Mesenchymal stem cell (in vitro differentiated cells and primary cell): ENCODE measurements around the gene RAB7A.

Experiments
- DNase-seq: peaks from one replicate; pipeline ENCODE4 v3.0.0-alpha.2; 2013
- H2AFZ ChIP-seq: one replicate; pipeline ENCODE4 v1.6.1; 2013; ENCODE audit warnings: low read depth, mild to moderate bottlenecking, control low read depth, inconsistent platforms, low read length, moderate library complexity
- H2AK5ac ChIP-seq: 2 replicates; pipeline ENCODE4 v1.6.1; 2013; ENCODE audit warnings: low read length, moderate library complexity, mild to moderate bottlenecking, inconsistent platforms; ENCODE audit not compliant: severe bottlenecking
- H2BK120ac ChIP-seq: one replicate; pipeline ENCODE4 v1.6.1; 2013; ENCODE audit warnings: low read depth, mild to moderate bottlenecking, inconsistent platforms, low read length, moderate library complexity
- H2BK12ac ChIP-seq, 2 experiments: one replicate each; pipeline ENCODE4 v1.6.1; 2013; ENCODE audit warnings: inconsistent platforms in 2 of 2, low read length in 2 of 2, mild to moderate bottlenecking in 2 of 2, moderate library complexity in 2 of 2, control low read depth in 1 of 2
- H2BK15ac ChIP-seq: one replicate; pipeline ENCODE4 v1.6.1; 2013; ENCODE audit warnings: mild to moderate bottlenecking, low read depth, inconsistent platforms; ENCODE audit not compliant: poor library complexity, severe bottlenecking
- H2BK5ac ChIP-seq: 2 replicates; pipeline ENCODE4 v1.6.1; 2013; ENCODE audit warnings: low read depth, mild to moderate bottlenecking, low read length, control low read depth, inconsistent platforms; ENCODE audit not compliant: poor library complexity, severe bottlenecking
- H3K14ac ChIP-seq, 2 experiments: one replicate each; pipeline ENCODE4 v1.6.1; 2013; ENCODE audit warnings: inconsistent platforms in 2 of 2, low read length in 2 of 2, control low read depth in 1 of 2, mild to moderate bottlenecking in 1 of 2, moderate library complexity in 1 of 2
- H3K18ac ChIP-seq, 2 experiments: one replicate each; pipeline ENCODE4 v1.6.1; 2013; ENCODE audit warnings: inconsistent platforms in 2 of 2, low read length in 2 of 2, control low read depth in 1 of 2, low read depth in 1 of 2, mild to moderate bottlenecking in 1 of 2
- H3K23ac ChIP-seq, 2 experiments: one replicate each; pipeline ENCODE4 v1.6.1; 2013; ENCODE audit warnings: inconsistent platforms in 2 of 2, low read length in 2 of 2, mild to moderate bottlenecking in 2 of 2, moderate library complexity in 2 of 2, control low read depth in 1 of 2
- H3K27ac ChIP-seq: 2 replicates; pipeline ENCODE4 v1.5.1; 2013; ENCODE audit warnings: mild to moderate bottlenecking, moderate library complexity, low read length, control low read depth, inconsistent platforms; ENCODE audit not compliant: poor library complexity, severe bottlenecking
- H3K27me3 ChIP-seq, 2 experiments: 2 replicates each; pipeline versions ENCODE4 v1.6.1 to v1.7.0; 2013; ENCODE audit warnings: low read length in 2 of 2, mild to moderate bottlenecking in 2 of 2, moderate library complexity in 2 of 2, control low read depth in 1 of 2, inconsistent platforms in 1 of 2; ENCODE audit not compliant: control insufficient read depth in 1 of 2, insufficient read depth in 1 of 2
- H3K36me3 ChIP-seq, 2 experiments: 2 replicates each; pipeline versions ENCODE4 v1.6.1 to v1.7.0; 2013; ENCODE audit warnings: low read length in 2 of 2, control low read depth in 1 of 2, inconsistent platforms in 1 of 2, low read depth in 1 of 2, mild to moderate bottlenecking in 1 of 2; ENCODE audit not compliant: insufficient read depth in 2 of 2, control insufficient read depth in 1 of 2
- H3K4ac ChIP-seq, 2 experiments: one replicate each; pipeline ENCODE4 v1.6.1; 2013; ENCODE audit warnings: inconsistent platforms in 2 of 2, low read length in 2 of 2, mild to moderate bottlenecking in 2 of 2, moderate library complexity in 2 of 2, control low read depth in 1 of 2, low read depth in 1 of 2
- H3K4me1 ChIP-seq: 2 replicates; pipeline ENCODE4 v1.6.1; 2013; ENCODE audit warnings: low read depth, low read length, control low read depth; ENCODE audit not compliant: control insufficient read depth, insufficient read depth
- H3K4me2 ChIP-seq: 2 replicates; pipeline ENCODE4 v1.6.1; 2013; ENCODE audit warnings: low read length, mild to moderate bottlenecking, inconsistent platforms; ENCODE audit not compliant: poor library complexity, severe bottlenecking
- H3K4me3 ChIP-seq, 2 experiments: 2 replicates each; pipeline versions ENCODE4 v1.5.1 to v1.7.0; 2013; ENCODE audit warnings: low read length in 2 of 2, mild to moderate bottlenecking in 2 of 2, control low read depth in 1 of 2, low read depth in 1 of 2; ENCODE audit not compliant: insufficient read depth in 1 of 2
- H3K79me1 ChIP-seq: replicated peaks from 2 replicates; pipeline ENCODE4 v1.6.1; 2013; ENCODE audit warnings: mild to moderate bottlenecking, control low read depth, low read length, inconsistent platforms; ENCODE audit not compliant: poor library complexity, severe bottlenecking
- H3K9ac ChIP-seq: 2 replicates; pipeline ENCODE4 v1.7.0; 2013; ENCODE audit warnings: mild to moderate bottlenecking, low read length, moderate library complexity
- H3K9me3 ChIP-seq: 2 replicates; pipeline ENCODE4 v1.7.0; 2013; ENCODE audit warnings: mild to moderate bottlenecking, low read length; ENCODE audit not compliant: control insufficient read depth
- H4K8ac ChIP-seq: one replicate; pipeline ENCODE4 v1.6.1; 2013; ENCODE audit warnings: inconsistent platforms, mild to moderate bottlenecking, low read length, moderate library complexity
- H4K91ac ChIP-seq: one replicate; pipeline ENCODE4 v1.6.1; 2013; ENCODE audit warnings: mild to moderate bottlenecking, low read length, inconsistent platforms
- WGBS: methylation state at CpG from one replicate; pipeline ENCODE4 v1.1.7; 2013; ENCODE audit warnings: mixed read lengths; 5-methylcytosine and 5-hydroxymethylcytosine counted together

Gene RAB7A

DNA sequence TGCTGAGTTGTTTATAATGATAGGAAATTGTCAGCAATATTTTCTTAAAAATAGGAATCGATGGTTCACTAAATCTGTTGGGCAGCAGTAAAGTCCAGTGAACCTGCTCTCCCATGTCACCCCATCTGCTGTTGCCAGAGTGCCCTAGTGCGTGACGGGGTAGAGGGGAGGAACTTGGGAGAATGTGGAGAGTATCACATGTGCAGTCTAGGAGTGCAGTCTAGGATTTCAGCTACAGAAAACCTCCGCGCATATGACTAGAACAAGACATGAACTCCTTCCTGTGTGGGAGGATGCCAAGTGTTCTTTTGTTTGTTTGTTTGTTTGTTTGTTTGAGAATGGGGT is 78.8 kb downstream of the RAB7A start:
- Histone ChIP-seq H3K9me3 (no peaks in the 10 kb centered on the region), H3K23ac (no peak overlapping the region), H2AK5ac (no peak overlapping the region)

DNA sequence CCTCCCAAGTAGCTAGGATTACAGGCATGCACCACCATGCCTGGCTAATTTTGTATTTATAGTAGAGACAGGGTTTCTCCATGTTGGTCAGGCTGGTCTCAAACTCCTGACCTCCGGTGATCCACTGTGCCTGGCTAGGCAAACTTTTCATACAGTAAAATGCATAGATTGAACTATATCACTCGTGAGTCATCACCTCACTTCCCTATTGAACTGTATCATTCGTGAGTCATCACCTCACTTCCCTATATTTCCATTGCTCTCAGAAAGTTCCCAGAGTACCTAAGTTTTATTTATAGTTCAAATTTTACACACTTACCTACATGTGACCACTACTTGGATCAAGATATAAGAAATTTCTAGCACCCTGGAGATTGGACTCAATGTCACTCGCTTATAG is 79.8 kb downstream of the RAB7A start:
- no peak overlapping the region for H3K27ac ChIP-seq
- H3K18ac ChIP-seq, result no peak overlapping the region
- H4K8ac ChIP-seq, result no peak overlapping the region
- no peak overlapping the region for H4K91ac ChIP-seq
- H2AFZ ChIP-seq, result no peak overlapping the region
- DNase-seq, result peak; percentile 75
- H3K9me3 ChIP-seq, result no peaks in the 10 kb centered on the region
- no peak overlapping the region for H3K4ac ChIP-seq
- H2AK5ac ChIP-seq, result no peak overlapping the region
- H3K27me3 ChIP-seq, result no peaks in the 10 kb centered on the region
- 49% methylated on average over 3 of the region's 4 CpGs for WGBS
- H3K79me1 ChIP-seq, result peaks cover 30% of the 10 kb centered on the region
- H3K14ac ChIP-seq, result no peak overlapping the region
- H3K4me1 ChIP-seq, result peaks cover 5% of the 10 kb centered on the region
- H3K4me2 ChIP-seq, result no peak overlapping the region
- H3K23ac ChIP-seq, result no peak overlapping the region
- peaks cover 25 to 74% of the 10 kb centered on the region in 2 experiments for H3K36me3 ChIP-seq
- H2BK12ac ChIP-seq, result no peak overlapping the region
- H2BK120ac ChIP-seq, result no peak overlapping the region
- H2BK15ac ChIP-seq, result no peak overlapping the region
- H3K4me3 ChIP-seq, result no peak overlapping the region
- H2BK5ac ChIP-seq, result no peak overlapping the region
- no peak overlapping the region for H3K9ac ChIP-seq

More for the DNA sequence above, 78.8 kb downstream of the RAB7A start:
- 99% methylated on average over 5 of the region's 5 CpGs for WGBS
- H3K14ac ChIP-seq, result no peak overlapping the region
- H2AFZ ChIP-seq, result no peak overlapping the region
- H2BK15ac ChIP-seq, result no peak overlapping the region
- H3K18ac ChIP-seq, result no peak overlapping the region
- H3K4me3 ChIP-seq, result peak overlapping the region in 1 of 2 experiments; percentile 11
- no peak overlapping the region for H4K91ac ChIP-seq
- peaks cover 19 to 78% of the 10 kb centered on the region in 2 experiments for H3K36me3 ChIP-seq
- H2BK12ac ChIP-seq, result no peak overlapping the region
- H3K4me1 ChIP-seq, result peaks cover 5% of the 10 kb centered on the region
- H3K27me3 ChIP-seq, result no peaks in the 10 kb centered on the region
- H4K8ac ChIP-seq, result no peak overlapping the region
- peaks cover 25% of the 10 kb centered on the region for H3K79me1 ChIP-seq
- no peak for DNase-seq
- H2BK5ac ChIP-seq, result no peak overlapping the region
- no peak overlapping the region for H3K4me2 ChIP-seq
- no peak overlapping the region for H2BK120ac ChIP-seq
- no peak overlapping the region for H3K27ac ChIP-seq
- H3K9ac ChIP-seq, result peak overlapping the region; percentile 39
- H3K4ac ChIP-seq, result no peak overlapping the region

DNA sequence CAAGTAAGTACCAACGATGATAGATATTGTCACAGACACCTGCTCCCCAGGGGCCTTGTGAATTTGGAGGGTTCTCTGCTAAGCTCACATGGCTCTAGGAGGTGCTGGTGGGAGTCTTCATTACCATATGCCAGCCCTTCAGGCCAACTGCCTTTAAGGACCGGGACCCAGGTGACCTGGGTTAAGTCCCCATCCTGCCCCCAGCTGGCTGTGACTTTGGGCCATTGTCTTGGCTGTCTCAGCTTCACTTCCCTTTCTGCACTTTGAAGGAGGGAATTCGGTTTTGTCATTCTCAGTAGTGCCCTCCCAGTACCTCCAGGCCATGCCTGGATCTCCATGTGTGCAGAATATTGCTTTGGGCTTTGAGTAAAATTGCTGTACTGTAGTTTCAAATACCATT is 80.6 kb downstream of the RAB7A start:
- Histone ChIP-seq H3K23ac (no peak overlapping the region), H3K36me3 (peaks cover 28 to 75% of the 10 kb centered on the region in 2 experiments), H2AK5ac (no peak overlapping the region), H3K9ac (no peak overlapping the region), H2AFZ (no peak overlapping the region), H4K91ac (no peak overlapping the region), H3K9me3 (no peaks in the 10 kb centered on the region), H2BK12ac (no peak overlapping the region), H3K4me2 (no peak overlapping the region), H3K79me1 (peaks cover 31% of the 10 kb centered on the region), H3K18ac (no peak overlapping the region), H3K14ac (no peak overlapping the region), H3K27ac (no peak overlapping the region), H2BK15ac (no peak overlapping the region), H2BK5ac (no peak overlapping the region), H3K4me1 (peaks cover 5% of the 10 kb centered on the region), H2BK120ac (no peak overlapping the region), H3K4me3 (no peak overlapping the region), H4K8ac (no peak overlapping the region), H3K4ac (no peak overlapping the region), H3K27me3 (no peaks in the 10 kb centered on the region)
- no peak for DNase-seq
- 98% methylated on average over 3 of the region's 3 CpGs for WGBS

DNA sequence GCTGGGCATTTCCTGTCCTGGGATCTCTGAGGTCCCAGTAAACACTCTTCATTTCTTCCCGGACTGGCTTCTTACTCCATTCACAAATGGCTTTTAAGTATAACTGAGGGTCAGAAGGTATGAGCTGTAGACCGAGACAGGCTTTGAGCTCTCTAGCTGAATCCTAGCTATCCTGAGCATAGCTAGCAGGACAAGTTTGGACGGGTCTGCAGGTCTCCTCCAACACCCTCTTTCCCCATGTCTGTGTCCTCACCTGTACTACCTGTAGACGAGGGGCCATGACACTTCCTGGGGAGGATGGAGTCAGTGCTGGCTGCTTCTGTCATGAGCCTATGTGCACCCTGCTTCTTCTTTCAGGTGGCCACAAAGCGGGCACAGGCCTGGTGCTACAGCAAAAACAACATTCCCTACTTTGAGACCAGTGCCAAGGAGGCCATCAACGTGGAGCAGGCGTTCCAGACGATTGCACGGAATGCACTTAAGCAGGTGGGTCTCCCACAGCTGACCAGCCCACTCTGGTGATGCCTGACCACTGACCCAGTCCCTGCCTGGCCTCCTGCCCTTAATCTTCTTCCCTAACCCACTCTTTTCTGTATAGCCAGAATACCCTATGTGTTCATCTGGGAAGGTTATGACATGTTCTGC is 81.3 kb downstream of the RAB7A start:
- Histone ChIP-seq H2AK5ac (no peak overlapping the region), H3K9me3 (no peaks in the 10 kb centered on the region), H3K27ac (no peak overlapping the region), H3K4me1 (peaks cover 5% of the 10 kb centered on the region), H3K14ac (no peak overlapping the region), H3K18ac (no peak overlapping the region), H3K79me1 (peaks cover 31% of the 10 kb centered on the region), H3K36me3 (peaks cover 29 to 75% of the 10 kb centered on the region in 2 experiments), H3K27me3 (no peaks in the 10 kb centered on the region), H3K9ac (no peak overlapping the region), H4K8ac (no peak overlapping the region), H2BK120ac (no peak overlapping the region), H2AFZ (no peak overlapping the region), H4K91ac (peak overlapping the region; percentile 29), H2BK5ac (no peak overlapping the region), H2BK12ac (no peak overlapping the region), H3K23ac (no peak overlapping the region), H3K4ac (peak overlapping the region in 1 of 2 experiments; percentile 46), H3K4me3 (no peak overlapping the region), H3K4me2 (no peak overlapping the region), H2BK15ac (no peak overlapping the region)
- DNase-seq, result no peak
- 96% methylated on average over 9 of the region's 9 CpGs for WGBS
